GM18505 (cell line): ENCODE results near the gene CAPN7.
"Not testable (repeated sequence)": the region's sequence is repeated elsewhere in the genome, so short reads cannot be mapped to it uniquely, and the experiment has no call there.

ENCODE experiments used
- ATAC-seq: cut with Tn5 transposase; IDR thresholded peaks from one replicate; pipeline ENCODE4 v1.9.1; 2021; ENCODE audit not compliant: unreplicated experiment
- POLR2A ChIP-seq: IDR thresholded peaks from 4 replicates; pipeline ENCODE4 v1.6.1; 2011; ENCODE audit warnings: borderline replicate concordance; ENCODE audit not compliant: insufficient read depth, insufficient read length; ENCODE audit errors: extremely low read depth

The CAPN7 gene

DNA sequence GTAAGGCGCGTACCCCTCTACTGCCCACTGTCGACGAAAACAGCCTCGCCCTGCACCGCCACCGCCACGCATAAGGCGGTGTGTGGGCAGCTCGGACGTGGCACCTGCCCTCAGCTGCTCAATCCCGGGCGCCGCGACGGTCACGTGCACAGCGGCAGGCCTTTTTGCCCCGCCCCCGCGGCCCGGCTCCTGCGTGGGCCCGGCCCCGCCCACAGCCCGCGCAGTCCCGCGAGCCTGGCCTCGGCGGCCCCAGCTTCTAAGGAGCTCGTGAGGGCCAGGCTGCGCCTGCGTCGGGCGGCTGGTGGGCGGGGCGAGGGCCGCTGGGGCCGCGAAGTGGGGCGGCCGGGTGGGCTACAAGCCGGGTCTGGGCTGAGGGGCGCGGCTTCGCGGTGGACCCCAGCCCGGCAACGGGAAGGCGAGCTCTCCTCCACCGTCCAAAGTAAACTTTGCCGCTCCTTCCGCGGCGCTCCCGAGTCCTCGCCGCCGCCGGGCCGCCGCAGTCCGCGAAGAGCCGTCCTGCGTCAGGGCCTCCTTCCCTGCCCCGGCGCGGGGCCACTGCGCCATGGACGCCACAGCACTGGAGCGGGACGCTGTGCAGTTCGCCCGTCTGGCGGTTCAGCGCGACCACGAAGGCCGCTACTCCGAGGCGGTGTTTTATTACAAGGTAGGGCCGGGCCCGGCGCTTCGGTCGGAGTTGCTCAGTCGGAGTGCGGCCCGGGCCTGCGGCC, at the start of gene CAPN7:
Gene CAPN7, plus strand, starts transcription at position 313 of the 728 bp plus-strand sequence. Its CDS starts 250 bp downstream, at position 563.
- peak; percentile 87 for TF ChIP-seq POLR2A
- ATAC-seq, result peak; percentile 92

DNA sequence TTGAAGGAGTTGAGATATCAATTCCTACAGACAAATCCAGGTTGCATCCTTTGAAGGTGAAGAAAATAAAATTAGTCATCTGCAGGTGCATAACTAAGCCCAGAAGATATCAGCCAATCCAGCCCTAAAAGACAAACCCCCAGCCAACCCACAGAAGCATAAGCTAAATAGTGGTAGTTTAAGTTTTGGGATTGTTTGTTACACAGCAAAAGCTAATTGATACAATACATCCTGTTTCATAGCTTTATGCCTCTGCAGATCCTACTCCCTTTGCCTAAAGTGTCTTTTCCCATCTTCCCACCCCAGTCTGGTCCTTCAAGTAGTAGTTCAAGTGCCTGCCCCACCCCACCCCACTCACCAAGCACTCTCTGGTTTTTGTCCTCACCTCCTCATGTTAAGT, 48.6 kb upstream of the CAPN7 start:
- ATAC-seq, result no peak
- TF ChIP-seq POLR2A, result no peak

DNA sequence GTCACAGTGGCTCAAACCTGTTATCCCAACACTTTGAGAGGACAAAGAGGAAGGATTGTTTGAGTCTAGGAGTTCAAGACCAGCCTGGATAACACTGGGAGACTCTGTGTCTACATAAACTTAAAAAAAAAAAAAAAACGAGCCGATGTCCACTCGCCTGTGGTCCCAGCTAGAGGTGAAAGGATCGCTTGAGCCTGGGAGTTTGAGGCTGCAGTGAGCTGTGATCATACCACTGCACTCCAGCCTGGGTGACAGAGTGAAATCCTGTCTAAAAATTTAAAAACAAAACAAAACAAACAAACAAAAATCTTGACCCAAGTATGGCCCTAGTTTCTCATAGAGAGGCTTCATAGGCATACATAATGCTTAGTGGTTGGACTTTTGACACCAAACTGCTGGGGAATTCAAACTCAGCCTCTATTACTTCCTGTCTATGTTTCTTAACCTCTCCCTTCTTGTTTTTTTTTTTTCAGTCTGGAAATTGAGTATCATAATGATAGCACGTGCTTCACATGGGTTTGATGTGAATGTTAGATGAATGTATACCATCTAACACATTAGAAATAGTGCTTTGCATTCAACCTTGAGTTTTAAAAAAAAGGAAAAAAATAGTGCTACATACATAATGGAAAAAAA, 46.4 kb upstream of the CAPN7 start:
- ATAC-seq, result no peak
- TF ChIP-seq POLR2A, result no peak

DNA sequence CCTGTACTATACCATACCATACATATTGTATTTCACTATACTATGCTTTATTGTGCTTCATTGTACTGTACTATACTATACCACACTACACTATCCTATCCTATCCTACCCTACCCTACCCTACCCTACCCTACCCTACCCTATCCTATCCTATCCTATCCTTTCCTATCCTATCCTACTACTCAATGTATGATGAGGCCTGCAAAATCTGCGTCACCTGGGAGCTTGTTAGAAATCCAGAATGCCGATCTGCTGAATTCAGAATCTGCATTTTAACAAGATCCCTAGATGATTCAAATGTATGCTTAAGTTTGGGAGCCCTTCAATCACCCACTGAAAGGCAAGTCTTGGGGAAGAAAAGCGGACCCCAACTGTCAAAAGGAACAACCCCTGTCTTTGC, 45.4 kb upstream of the CAPN7 start:
- ATAC-seq, result no peak
- TF ChIP-seq POLR2A, result no peak

DNA sequence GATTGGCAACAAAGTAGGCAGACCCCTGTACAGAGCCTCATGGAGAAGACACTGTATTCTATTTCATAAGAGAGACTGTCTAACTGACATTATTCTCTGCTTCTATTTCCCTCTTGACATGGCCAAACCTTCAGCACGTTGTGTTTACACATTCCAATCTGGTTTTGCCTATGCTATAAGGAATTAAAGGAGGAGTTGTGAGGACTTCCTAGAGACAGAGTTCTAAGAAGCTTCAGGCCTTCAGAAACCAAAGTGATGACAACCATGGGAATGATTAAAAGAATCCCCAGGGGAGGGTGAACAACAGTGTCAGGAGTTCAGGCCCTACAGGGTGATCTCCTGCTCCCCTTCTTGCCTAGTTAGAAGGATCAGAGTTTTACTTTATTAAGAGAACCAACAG, 44.9 kb upstream of the CAPN7 start:
- ATAC-seq, result no peak
- TF ChIP-seq POLR2A, result no peak

DNA sequence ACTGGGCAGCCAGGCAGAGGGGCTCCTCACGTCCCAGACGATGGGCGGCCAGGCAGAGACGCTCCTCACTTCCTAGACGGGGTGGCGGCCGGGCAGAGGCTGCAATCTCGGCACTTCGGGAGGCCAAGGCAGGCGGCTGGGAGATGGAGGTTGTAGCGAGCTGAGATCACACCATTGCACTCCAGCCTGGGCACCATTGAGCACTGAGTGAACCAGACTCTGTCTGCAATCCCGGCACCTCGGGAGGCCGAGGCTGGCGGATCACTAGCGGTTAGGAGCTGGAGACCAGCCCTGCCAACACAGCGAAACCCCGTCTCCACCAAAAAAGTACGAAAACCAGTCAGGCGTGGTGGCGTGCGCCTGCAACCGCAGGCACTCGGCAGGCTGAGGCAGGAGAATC, 42.4 kb upstream of the CAPN7 start:
- not testable (repeated sequence) for ATAC-seq

DNA sequence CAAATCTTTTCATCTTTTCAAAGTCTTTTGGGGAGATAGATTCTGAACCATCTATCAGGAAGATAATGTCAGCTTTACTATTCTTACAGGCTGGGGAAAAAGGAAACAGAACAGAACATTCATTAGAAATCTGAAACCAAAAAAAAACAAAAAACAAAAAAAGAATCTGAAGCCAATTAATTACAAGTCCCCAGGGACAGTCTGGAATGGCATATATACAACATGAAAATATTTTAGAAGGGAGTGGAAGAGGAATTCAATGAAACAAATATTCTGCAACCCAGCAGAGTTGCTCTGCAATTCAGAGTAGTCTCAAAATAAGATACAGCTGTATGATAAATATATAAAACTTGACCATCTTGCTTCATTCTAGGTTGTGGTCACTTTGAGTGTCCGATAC, 41.7 kb upstream of the CAPN7 start:
- TF ChIP-seq POLR2A, result no peak
- ATAC-seq, result no peak

DNA sequence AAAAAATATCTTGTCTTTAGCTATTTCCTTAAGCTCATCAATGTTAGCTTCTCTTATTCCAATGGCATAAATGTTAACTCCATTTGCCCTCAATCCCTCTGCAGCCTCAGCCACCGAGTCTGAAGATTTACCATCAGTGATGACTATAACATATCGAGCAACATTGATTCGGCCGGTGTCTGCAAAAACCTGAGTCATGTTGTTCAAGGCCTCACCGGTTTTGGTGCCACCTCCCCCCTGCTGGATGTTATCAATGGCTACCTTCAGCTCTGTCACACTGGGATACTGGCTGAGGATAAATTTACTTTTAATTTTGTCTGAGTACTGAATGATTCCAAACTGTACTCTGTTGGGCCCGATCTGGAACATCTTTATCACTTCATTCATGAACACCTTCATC, 41.0 kb upstream of the CAPN7 start:
- ATAC-seq, result no peak
- TF ChIP-seq POLR2A, result no peak

DNA sequence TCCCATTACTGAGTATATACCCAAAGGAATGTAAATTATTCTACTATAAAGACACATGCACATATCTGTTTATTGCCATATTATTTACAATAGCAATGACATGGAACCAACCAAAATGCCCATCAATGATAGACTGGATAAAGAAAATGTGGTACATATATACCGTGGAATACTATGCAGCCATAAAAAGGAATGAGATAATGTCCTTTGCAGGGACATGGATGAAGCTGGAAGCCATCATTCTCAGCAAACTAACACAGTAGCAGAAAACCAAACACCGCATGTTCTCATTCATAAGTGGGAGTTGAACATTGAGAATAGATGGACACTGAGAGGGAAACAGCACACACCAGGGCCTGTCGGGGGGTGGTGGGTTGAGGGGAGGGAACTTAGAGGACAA, 39.7 kb upstream of the CAPN7 start:
- not testable (repeated sequence) for ATAC-seq

DNA sequence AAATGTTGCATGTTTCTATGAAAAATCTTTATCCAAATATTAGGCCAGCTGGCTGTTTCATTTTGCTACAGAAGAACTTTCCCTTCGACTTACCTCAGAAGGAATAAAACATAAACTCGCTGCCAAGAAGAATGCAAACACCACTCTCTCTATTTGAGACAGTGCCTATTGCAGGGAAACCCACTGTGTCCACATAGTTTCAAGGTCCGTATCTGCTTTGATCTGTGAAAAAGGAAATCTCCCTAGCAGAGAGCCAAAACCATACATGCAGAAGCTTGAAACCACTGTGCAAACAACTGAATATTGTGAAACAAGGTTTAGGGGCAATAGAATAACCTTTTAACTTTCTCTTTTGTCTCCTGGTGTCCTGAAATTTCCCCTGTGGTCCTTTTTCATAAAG, 35.0 kb upstream of the CAPN7 start:
- ATAC-seq, result peak; percentile 66
- no peak for TF ChIP-seq POLR2A

DNA sequence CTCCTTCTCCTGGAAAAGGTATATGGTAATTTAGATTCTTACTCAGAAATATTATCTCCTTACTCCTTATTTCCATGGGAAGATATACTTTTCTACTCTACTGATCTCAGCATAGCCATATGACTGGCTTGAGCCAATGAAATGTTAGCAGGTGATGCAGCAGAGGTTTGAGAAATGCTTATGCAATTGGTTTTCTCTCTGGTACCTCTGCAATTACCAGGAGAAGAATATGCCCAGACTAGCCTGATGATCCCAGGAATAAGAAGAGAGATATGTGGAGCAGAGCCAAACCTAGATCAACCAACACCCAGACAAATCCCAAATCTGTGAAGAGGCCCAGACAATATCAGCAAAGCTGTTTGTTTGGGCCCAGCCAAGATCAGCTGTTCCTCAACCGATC, 33.2 kb upstream of the CAPN7 start:
- no peak for ATAC-seq
- no peak for TF ChIP-seq POLR2A

DNA sequence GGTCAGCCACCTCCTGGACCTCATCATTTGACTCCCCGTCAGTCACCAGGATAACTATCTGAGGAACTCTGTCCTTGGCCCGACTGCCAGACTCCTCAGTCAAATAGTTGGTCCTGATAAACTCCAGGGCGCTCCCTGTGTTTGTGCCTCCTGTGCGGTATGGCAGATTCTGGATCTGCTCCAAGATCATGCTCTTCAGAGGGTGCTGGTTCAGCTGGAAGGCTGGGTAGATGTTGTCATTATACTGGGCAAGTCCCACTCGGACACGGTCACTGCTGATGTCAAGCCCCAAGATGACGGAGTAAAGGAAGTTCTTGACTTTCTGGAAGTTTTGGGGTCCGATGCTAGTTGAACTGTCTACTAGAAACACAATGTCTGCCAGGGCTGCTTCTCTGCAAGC, 31.1 kb upstream of the CAPN7 start:
- TF ChIP-seq POLR2A, result no peak
- ATAC-seq, result no peak

DNA sequence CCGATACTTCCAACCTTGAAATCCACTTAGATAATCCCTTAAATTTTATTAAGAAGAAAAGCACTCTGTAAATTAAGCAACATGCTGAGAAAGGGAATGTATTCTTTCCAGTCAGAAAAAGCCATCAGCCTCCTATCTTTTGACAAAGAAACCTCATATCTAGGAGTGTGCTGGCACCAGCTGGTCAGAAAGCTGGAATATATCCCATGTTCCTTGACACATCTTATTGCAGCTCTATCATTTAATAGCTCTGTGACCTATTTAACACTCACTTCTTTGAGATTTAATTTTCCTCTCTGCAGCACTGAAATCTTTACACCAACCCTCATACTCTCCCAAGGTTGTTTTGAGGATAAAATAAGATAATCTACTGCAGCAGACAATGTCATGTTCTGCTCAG, 30.4 kb upstream of the CAPN7 start:
- ATAC-seq, result no peak
- TF ChIP-seq POLR2A, result no peak

DNA sequence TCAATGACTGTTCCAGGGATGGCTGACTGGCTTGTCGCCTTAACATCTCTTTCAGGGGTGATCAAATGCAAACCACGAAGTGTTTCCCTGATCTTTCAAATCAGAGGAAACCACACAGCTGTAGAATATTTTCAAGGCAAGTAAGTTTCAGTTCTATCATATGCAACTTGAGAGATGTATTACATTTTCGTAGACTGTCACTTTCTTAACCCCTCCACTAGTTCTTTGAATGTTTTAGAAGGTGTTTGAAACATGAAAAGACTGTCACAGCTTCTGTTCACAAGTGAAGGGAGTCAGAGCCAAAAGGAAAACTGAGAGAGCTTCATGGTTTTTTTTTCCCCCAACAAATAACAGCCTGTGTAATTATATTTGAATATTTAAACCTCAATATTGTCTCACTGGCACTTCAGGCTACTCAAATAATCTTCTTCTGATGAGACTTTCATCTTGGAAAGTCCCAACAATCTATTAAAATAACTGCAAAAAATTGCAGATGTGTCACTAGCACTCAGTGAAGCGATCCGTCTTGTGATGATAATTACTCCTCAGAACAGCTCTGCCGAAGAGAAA, 25.9 kb upstream of the CAPN7 start:
- ATAC-seq, result peak; percentile 63
- no peak for TF ChIP-seq POLR2A
